ENCODE measurements around the gene ATP10B.

GRCh38 chr5:160843240-160843639, 8.8 kb downstream of the ATP10B start:
- TF ChIP-seq, protein P1, sequence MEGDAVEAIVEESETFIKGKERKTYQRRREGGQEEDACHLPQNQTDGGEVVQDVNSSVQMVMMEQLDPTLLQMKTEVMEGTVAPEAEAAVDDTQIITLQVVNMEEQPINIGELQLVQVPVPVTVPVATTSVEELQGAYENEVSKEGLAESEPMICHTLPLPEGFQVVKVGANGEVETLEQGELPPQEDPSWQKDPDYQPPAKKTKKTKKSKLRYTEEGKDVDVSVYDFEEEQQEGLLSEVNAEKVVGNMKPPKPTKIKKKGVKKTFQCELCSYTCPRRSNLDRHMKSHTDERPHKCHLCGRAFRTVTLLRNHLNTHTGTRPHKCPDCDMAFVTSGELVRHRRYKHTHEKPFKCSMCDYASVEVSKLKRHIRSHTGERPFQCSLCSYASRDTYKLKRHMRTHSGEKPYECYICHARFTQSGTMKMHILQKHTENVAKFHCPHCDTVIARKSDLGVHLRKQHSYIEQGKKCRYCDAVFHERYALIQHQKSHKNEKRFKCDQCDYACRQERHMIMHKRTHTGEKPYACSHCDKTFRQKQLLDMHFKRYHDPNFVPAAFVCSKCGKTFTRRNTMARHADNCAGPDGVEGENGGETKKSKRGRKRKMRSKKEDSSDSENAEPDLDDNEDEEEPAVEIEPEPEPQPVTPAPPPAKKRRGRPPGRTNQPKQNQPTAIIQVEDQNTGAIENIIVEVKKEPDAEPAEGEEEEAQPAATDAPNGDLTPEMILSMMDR (IDR thresholded peaks at IDR 0.05): no peak
- no peak for TF ChIP-seq POLR2A (IDR thresholded peaks at IDR 0.05)

Data from Peyer's patch (tissue), 4 donors.